ENCODE results near the gene BTBD9. TPM values are rescaled to one million over a fixed set of nuclear protein-coding genes. Genes with fewer than 3 reads are reported as not detected.

BTBD9 gene
- total RNA-seq, 1 donor from 2014 or later: 10.3 TPM

DNA sequence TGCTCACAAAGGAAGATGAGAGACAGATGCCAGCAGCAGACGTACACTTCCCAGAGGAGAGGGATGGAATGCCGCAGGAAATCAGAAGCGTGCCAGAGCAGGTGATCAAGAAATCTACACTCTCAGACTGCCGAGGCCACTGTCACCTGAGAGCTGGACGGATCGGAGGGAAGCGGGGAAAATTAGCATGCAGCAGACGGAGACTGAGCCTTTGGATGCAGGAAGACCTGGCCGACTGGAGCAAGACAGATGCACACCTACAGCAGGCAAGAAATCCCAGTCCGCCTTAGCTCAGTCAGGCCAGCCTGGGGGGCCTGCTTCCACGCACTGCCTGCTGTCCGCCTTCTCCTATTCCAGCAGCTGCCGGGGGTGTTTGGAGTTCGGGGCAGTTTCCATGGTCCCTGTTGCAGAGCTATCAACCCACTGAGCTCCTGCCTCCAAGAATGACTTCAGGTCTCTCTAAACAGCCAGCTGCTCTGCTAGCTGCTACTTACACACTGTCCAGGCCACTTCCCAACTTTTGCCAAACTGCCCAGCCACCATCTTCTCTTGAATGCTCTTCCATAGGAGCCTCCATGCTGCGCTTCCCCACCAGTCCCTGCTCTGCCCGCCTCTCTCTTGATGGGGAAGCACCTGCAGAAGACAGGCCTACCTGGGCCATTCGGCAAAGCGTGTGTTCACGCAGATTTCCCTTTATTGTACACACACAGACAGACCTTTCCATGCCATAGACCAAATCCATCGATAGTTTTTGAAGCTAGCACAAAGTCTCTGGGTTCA is 451.7 kb downstream of the BTBD9 start:
- no peaks in the 10 kb centered on the region for H3K36me3 ChIP-seq (ENCODE audit: insufficient read depth, low read length)
- no peak overlapping the region for H3K27ac ChIP-seq (ENCODE audit: low read depth, low read length)
- H3K4me3 ChIP-seq (ENCODE audit: insufficient read depth, low read depth, low read length): no peak overlapping the region
- TF ChIP-seq, protein P1, sequence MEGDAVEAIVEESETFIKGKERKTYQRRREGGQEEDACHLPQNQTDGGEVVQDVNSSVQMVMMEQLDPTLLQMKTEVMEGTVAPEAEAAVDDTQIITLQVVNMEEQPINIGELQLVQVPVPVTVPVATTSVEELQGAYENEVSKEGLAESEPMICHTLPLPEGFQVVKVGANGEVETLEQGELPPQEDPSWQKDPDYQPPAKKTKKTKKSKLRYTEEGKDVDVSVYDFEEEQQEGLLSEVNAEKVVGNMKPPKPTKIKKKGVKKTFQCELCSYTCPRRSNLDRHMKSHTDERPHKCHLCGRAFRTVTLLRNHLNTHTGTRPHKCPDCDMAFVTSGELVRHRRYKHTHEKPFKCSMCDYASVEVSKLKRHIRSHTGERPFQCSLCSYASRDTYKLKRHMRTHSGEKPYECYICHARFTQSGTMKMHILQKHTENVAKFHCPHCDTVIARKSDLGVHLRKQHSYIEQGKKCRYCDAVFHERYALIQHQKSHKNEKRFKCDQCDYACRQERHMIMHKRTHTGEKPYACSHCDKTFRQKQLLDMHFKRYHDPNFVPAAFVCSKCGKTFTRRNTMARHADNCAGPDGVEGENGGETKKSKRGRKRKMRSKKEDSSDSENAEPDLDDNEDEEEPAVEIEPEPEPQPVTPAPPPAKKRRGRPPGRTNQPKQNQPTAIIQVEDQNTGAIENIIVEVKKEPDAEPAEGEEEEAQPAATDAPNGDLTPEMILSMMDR (IDR thresholded peaks at IDR 0.05; ENCODE audit: insufficient read depth, low read depth, low read length): no peak
- no peak for TF ChIP-seq EZH2 (IDR thresholded peaks at IDR 0.05; ENCODE audit: insufficient read depth, low read length)
- peaks cover 13% of the 10 kb centered on the region for H3K36me3 Mint-ChIP-seq (ENCODE audit: low read depth, unreplicated experiment)
- no peaks in the 10 kb centered on the region for H3K9me3 ChIP-seq (ENCODE audit: insufficient read depth, low read depth, low read length)
- FAIRE-seq (no peak), DNase-seq (ENCODE audit: low read depth) (no peak)
- peaks cover 5% of the 10 kb centered on the region for H3K9me3 Mint-ChIP-seq (ENCODE audit: unreplicated experiment)
- no peaks in the 10 kb centered on the region for H3K79me2 ChIP-seq (ENCODE audit: insufficient read depth, low read length)
- H2AFZ ChIP-seq (ENCODE audit: low read depth, low read length): no peak overlapping the region
- H4K20me1 ChIP-seq (ENCODE audit: insufficient read depth, low read length): no peaks in the 10 kb centered on the region
- no peaks in the 10 kb centered on the region for H3K4me1 Mint-ChIP-seq (ENCODE audit: low read depth, unreplicated experiment)
- peaks cover 9% of the 10 kb centered on the region for H3K27me3 Mint-ChIP-seq (ENCODE audit: low read depth, unreplicated experiment)
- no peaks in the 10 kb centered on the region for H3K4me1 ChIP-seq (ENCODE audit: insufficient read depth, low read length)
- H3K4me3 Mint-ChIP-seq (ENCODE audit: unreplicated experiment): no peak overlapping the region
- H3K4me2 ChIP-seq (ENCODE audit: low read length): no peak overlapping the region
- no peaks in the 10 kb centered on the region for H3K27me3 ChIP-seq (ENCODE audit: insufficient read depth, low read length)
- H3K9ac ChIP-seq (ENCODE audit: low read length): no peak overlapping the region
- H3K27ac Mint-ChIP-seq (ENCODE audit: unreplicated experiment): no peak overlapping the region

DNA sequence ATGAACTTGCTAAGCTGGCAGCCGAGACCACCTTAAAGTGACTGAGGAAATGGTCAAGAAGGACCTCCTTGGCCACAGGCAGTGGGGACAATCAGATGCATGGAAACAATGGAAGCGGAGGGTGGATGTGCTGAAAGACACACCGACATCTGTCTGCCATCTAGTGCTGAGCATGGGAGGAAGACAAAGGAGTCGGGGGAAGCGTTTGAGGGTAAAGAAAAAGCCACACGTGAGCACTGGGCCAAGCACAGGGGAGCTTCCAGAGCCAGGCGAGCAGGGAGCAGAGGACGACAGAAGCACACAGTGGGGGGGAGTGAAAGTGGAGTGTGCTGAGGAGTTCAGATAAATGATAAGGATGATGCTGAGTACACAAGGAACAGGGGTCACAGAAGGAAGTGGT is 452.4 kb downstream of the BTBD9 start:
- no peaks in the 10 kb centered on the region for H3K9me3 ChIP-seq (ENCODE audit: insufficient read depth, low read depth, low read length)
- Mint-ChIP-seq H3K36me3 (ENCODE audit: low read depth, unreplicated experiment) (peaks cover 13% of the 10 kb centered on the region), H3K27ac (ENCODE audit: unreplicated experiment) (no peak overlapping the region), H3K27me3 (ENCODE audit: low read depth, unreplicated experiment) (peaks cover 9% of the 10 kb centered on the region), H3K4me1 (ENCODE audit: low read depth, unreplicated experiment) (no peaks in the 10 kb centered on the region), H3K9me3 (ENCODE audit: unreplicated experiment) (peaks cover 5% of the 10 kb centered on the region), H3K4me3 (ENCODE audit: unreplicated experiment) (no peak overlapping the region)
- FAIRE-seq (no peak), DNase-seq (ENCODE audit: low read depth) (no peak)
- H3K4me1 ChIP-seq (ENCODE audit: insufficient read depth, low read length): no peaks in the 10 kb centered on the region
- H2AFZ ChIP-seq (ENCODE audit: low read depth, low read length): no peak overlapping the region
- no peaks in the 10 kb centered on the region for H3K79me2 ChIP-seq (ENCODE audit: insufficient read depth, low read length)
- TF ChIP-seq, protein P1 (IDR thresholded peaks at IDR 0.05; ENCODE audit: insufficient read depth, low read depth, low read length): no peak
- TF ChIP-seq EZH2 (IDR thresholded peaks at IDR 0.05; ENCODE audit: insufficient read depth, low read length): no peak
- H3K4me3 ChIP-seq (ENCODE audit: insufficient read depth, low read depth, low read length): no peak overlapping the region
- no peaks in the 10 kb centered on the region for H3K36me3 ChIP-seq (ENCODE audit: insufficient read depth, low read length)
- H3K9ac ChIP-seq (ENCODE audit: low read length): no peak overlapping the region
- no peaks in the 10 kb centered on the region for H4K20me1 ChIP-seq (ENCODE audit: insufficient read depth, low read length)
- no peak overlapping the region for H3K4me2 ChIP-seq (ENCODE audit: low read length)
- no peak overlapping the region for H3K27ac ChIP-seq (ENCODE audit: low read depth, low read length)
- H3K27me3 ChIP-seq (ENCODE audit: insufficient read depth, low read length): no peaks in the 10 kb centered on the region

DNA sequence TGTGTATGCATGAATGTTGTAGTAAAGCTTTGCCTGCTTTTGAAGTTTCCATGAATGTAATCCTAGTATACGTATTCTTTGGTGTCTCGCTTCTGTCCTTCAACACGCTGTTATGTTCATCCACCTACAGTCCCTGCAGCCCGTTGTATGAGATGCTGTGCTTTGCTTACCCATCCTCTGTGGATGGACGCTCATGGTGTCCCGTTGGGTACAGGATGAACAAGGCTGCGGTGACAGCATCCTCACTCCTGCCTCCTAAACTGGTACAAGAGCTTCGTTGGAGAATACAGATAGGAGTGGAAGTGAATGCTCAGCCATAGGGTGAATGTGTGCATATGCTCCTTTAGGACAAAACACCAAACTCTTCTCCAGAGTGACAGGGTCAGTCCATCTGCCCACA is 454.0 kb downstream of the BTBD9 start:
- H3K27ac Mint-ChIP-seq (ENCODE audit: unreplicated experiment): no peak overlapping the region
- Histone ChIP-seq H3K4me2 (ENCODE audit: low read length) (no peak overlapping the region), H3K9me3 (ENCODE audit: insufficient read depth, low read depth, low read length) (no peaks in the 10 kb centered on the region), H3K9ac (ENCODE audit: low read length) (no peak overlapping the region), H3K4me3 (ENCODE audit: insufficient read depth, low read depth, low read length) (no peak overlapping the region), H4K20me1 (ENCODE audit: insufficient read depth, low read length) (no peaks in the 10 kb centered on the region), H3K79me2 (ENCODE audit: insufficient read depth, low read length) (no peaks in the 10 kb centered on the region), H3K27ac (ENCODE audit: low read depth, low read length) (no peak overlapping the region), H2AFZ (ENCODE audit: low read depth, low read length) (no peak overlapping the region), H3K4me1 (ENCODE audit: insufficient read depth, low read length) (no peaks in the 10 kb centered on the region), H3K27me3 (ENCODE audit: insufficient read depth, low read length) (no peaks in the 10 kb centered on the region), H3K36me3 (ENCODE audit: insufficient read depth, low read length) (no peaks in the 10 kb centered on the region)
- H3K27me3 Mint-ChIP-seq (ENCODE audit: low read depth, unreplicated experiment): peaks cover 9% of the 10 kb centered on the region
- TF ChIP-seq, protein P1 (IDR thresholded peaks at IDR 0.05; ENCODE audit: insufficient read depth, low read depth, low read length): no peak
- TF ChIP-seq EZH2 (IDR thresholded peaks at IDR 0.05; ENCODE audit: insufficient read depth, low read length): no peak
- H3K36me3 Mint-ChIP-seq (ENCODE audit: low read depth, unreplicated experiment): peaks cover 8% of the 10 kb centered on the region
- H3K4me3 Mint-ChIP-seq (ENCODE audit: unreplicated experiment): no peak overlapping the region
- FAIRE-seq: no peak
- no peaks in the 10 kb centered on the region for H3K4me1 Mint-ChIP-seq (ENCODE audit: low read depth, unreplicated experiment)
- no peak for DNase-seq (ENCODE audit: low read depth)
- peaks cover 5% of the 10 kb centered on the region for H3K9me3 Mint-ChIP-seq (ENCODE audit: unreplicated experiment)
